Activated naive CD4-positive, alpha-beta T cell treated with anti-CD3 and anti-CD28 coated beads, Interleukin-2, amount 50 U/mL, for 72 hours (primary cell): ENCODE results near the gene VBP1. TPM values are rescaled to one million over a fixed set of nuclear protein-coding genes. Genes with fewer than 3 reads are reported as not detected.
"Not testable (repeated sequence)": the region's sequence is repeated elsewhere in the genome, so short reads cannot be mapped to it uniquely, and the experiment has no call there.

Experiments
- ATAC-seq, 2 donors: fragments of 150-1000 bp; cut with Tn5 transposase; 2 replicates each; pipeline ENCODE4 v1.10.0; 2021; ENCODE audit warnings: mild to moderate bottlenecking in 2 of 2, moderate library complexity in 2 of 2
- DNase-seq, 2 donors: peaks; one replicate each; pipeline ENCODE4 v3.0.0; 2021 to 2022; ENCODE audit warnings: low spot score in 2 of 2
- H3K27ac Mint-ChIP-seq, 2 donors: one replicate each; pipeline ENCODE4 v1.8.0; 2022; ENCODE audit warnings: mild to moderate bottlenecking in 2 of 2, mixed read lengths in 2 of 2
- H3K36me3 Mint-ChIP-seq, 2 donors: one replicate each; pipeline ENCODE4 v1.8.0; 2022; ENCODE audit warnings: mixed read lengths in 2 of 2
- H3K9me3 Mint-ChIP-seq, 2 donors: one replicate each; pipeline ENCODE4 v1.8.0; 2022; ENCODE audit warnings: mixed read lengths in 2 of 2
- total RNA-seq, 2 donors: library from RNA; stranded (reverse); gene quantifications; one replicate each; pipeline ENCODE4 v1.2.3, GENCODE V29; 2022

Gene VBP1, protein sequence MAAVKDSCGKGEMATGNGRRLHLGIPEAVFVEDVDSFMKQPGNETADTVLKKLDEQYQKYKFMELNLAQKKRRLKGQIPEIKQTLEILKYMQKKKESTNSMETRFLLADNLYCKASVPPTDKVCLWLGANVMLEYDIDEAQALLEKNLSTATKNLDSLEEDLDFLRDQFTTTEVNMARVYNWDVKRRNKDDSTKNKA
- total RNA-seq, result 100 to 1,000 TPM in 1 of 2 donors, 10 to 100 TPM in 1; 82.3 to 144 TPM

DNA sequence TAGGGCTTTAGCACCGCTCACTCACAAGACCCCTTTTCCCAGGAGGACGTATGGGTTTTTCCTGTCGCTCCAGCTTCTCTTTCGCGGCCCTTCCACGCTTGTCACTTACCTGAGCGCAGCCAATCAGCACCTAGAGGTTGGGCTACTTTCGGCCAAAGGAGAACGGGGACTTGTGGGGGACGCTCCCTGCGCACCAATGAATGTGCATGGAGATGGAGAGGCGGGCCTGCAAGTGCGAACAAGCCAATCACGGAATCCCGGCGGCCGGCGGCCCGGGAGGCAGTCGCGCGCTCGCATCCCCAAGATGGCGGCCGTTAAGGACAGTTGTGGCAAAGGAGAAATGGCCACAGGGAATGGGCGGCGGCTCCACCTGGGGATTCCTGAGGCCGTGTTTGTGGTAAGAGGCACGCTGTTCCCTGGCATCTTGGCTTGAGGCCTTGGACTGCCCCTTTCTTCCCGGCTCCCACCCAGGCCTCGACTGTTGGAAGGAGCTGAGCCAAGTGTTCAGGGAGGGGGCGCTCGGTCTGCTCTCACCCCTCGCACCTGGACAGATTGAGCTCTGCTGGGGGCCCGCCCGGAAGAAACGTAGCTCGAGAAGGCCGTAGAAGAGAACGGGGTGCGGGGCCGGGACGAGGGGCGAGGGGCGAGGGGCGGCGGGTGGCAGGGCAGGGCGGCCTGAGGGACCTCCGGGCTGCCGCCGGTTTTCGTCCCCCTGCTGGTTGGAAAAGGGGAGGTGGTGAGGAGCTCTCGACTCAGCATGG, at the start of gene VBP1:
Gene VBP1, plus strand, starts transcription at position 282 of the 761 bp plus-strand sequence. Its CDS starts 23 bp downstream, at position 305.
- H3K27ac Mint-ChIP-seq, result peak within 1 kb of the TSS; percentile 91 to 92
- peak; percentile 75 to 89 for DNase-seq
- ATAC-seq, result peak; percentile 99
- H3K36me3 Mint-ChIP-seq, result peaks cover 1 to 5% of the 10 kb centered on the region in 2 donors
- H3K9me3 Mint-ChIP-seq, result no peaks in the 10 kb centered on the region

DNA sequence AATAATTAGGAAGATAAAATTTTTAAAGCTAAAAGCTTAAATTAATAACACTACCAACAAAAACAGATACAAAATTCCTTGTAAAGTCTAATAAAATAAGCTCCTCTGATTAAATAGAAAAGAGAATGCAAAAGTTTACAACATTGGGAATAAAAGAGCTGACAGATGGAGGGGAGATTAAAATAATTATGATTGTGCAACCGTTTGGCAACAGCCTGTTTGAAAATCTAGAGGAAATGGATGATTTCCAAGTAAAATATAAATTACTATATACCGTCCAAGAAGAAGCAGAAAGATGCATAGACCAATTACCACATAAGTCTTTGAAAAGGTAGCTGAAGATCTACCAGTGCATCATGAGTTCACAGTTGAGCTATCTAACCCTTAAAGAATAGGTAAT, 46.4 kb upstream of the VBP1 start:
- H3K27ac Mint-ChIP-seq, result no peak overlapping the region
- ATAC-seq (no peak), DNase-seq (no peak)
- no peaks in the 10 kb centered on the region for H3K9me3 Mint-ChIP-seq
- H3K36me3 Mint-ChIP-seq, result no peaks in the 10 kb centered on the region

DNA sequence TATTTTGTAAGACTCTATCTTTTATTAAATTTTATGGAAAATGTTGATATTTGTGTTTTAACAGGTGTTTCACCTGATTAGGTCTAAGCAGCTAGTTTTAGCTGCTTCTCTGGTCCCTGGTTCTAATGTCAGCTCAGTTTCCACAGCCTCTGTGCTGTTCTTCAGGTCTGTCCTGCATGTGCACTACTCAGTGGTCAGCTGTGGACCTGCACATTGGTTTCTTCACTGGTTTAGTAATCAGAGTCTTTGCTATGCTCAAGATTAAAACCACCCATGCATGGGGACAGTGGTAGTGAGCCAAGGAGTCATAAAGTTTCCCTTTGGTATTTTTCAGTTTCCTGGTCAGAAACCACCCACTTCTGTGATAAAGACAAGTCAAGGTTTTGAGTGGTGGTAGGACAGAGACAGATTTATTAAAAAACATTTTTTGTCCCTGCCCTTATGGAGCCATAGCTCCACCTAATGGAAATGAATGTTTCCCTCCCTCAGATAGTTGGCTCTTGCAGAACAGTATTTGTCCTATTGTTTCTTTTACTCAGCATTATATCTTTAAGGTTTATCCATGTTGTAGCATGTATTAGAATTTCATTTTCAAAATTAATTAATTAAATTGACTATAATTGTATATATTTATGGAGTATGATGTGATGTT, 36.8 kb upstream of the VBP1 start:
- no peaks in the 10 kb centered on the region for H3K9me3 Mint-ChIP-seq
- ATAC-seq, result no peak
- no peaks in the 10 kb centered on the region for H3K36me3 Mint-ChIP-seq
- no peak overlapping the region for H3K27ac Mint-ChIP-seq
- no peak for DNase-seq

DNA sequence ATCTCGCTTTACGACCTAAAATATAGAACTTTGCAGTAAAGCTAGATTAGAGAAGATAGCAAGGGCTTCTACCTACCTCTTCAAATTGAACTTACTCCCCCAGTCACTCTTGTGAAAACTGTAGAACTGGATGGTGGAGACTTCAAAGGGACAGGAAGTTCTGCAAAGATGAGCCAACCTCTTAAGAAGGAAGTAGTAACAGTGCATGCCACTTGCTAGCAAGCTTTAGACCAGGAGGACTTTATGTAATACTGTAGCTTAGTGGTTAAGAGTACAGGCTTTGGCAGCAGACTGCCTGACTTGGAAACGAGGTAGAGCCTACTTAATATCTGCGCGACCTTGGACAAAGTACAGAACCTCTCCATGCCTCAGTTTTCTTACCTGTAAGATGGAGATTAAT, 27.5 kb upstream of the VBP1 start:
- Mint-ChIP-seq H3K27ac (peak overlapping the region in 1 of 2 donors; percentile 71), H3K9me3 (peaks cover 9 to 34% of the 10 kb centered on the region in 2 donors), H3K36me3 (peaks cover 17 to 52% of the 10 kb centered on the region in 2 donors)
- peak; percentile 67 to 88 for ATAC-seq
- no peak for DNase-seq

DNA sequence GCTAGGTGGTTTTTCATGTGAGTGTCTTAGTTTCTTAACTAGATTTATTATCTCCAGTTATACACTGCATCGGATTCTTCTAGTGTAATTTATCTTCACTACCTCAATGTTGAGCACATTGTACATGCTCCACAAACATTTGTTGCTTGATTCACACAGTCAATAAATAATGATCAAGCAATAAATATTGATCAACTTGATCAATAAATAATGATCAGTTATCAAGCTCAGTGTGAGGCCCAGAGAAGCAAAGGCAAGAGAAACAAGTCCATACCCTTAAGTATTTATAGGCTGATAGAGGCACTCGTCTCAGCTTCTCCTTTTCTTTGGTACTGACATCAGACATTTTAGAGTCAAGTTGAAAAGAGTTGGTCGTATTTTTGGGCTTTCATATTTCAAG, 5.1 kb upstream of the VBP1 start:
- ATAC-seq, result no peak
- Mint-ChIP-seq H3K36me3 (no peaks in the 10 kb centered on the region), H3K9me3 (no peaks in the 10 kb centered on the region), H3K27ac (no peak overlapping the region)
- DNase-seq, result no peak

DNA sequence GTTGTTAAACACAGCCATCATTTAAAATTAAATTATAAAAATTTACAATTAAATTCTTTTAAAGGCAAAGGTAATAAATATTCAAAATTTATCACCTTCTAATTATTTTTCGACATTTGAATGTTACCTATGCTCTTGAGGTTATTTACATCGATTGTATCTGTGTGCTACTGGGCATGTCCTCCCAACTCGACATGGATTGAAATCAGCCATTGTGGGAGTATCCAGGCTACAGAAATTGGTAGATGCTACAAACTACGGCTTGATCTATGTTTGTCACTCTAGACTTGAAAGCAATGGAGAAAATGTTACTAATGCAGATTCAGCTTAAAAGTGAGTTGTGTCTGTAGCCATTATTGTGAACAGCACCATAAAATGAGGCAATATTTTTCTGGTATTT, 2.5 kb upstream of the VBP1 start:
- ATAC-seq (no peak), DNase-seq (no peak)
- H3K27ac Mint-ChIP-seq, result no peak overlapping the region
- H3K36me3 Mint-ChIP-seq, result peaks cover 0 to 5% of the 10 kb centered on the region in 2 donors
- no peaks in the 10 kb centered on the region for H3K9me3 Mint-ChIP-seq

DNA sequence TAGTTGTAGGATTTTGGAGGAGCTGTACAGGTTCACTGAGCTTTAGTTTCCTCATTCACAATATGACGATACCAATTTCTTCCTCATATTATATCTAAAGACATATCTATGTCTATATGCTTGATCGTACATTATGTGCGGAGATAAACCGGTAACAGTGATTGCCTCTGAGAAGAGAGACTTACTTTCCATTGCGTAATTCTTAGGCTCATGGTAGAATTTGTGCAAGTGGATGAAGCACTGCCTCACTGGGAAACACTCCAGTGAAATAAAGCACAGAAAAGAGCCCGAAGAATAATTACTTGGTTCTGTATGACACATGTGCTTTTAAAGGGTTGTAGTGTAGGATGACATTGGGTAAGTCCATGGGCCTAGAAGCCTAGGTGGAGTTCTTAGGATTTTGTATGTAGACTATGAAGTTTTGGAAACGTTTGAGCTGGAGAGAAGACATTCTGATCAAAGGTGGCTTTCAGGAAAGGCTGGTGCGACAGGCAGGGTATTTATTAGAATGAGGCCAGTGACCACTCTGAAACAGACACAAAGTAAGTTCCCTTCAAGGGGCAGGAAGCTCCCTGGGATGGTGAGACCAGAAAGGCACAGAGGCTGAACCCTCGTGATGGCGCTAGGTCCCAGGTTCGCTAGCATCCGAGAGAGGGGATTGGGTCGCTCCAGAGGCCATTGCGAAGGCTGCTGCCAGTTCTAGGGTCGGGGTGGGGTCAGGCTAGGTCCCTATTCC, 649 bp upstream of the VBP1 start:
- Mint-ChIP-seq H3K9me3 (no peaks in the 10 kb centered on the region), H3K27ac (peak overlapping the region; percentile 91 to 92), H3K36me3 (peaks cover 0 to 5% of the 10 kb centered on the region in 2 donors)
- DNase-seq (no peak), ATAC-seq (peak; percentile 43 to 51)

DNA sequence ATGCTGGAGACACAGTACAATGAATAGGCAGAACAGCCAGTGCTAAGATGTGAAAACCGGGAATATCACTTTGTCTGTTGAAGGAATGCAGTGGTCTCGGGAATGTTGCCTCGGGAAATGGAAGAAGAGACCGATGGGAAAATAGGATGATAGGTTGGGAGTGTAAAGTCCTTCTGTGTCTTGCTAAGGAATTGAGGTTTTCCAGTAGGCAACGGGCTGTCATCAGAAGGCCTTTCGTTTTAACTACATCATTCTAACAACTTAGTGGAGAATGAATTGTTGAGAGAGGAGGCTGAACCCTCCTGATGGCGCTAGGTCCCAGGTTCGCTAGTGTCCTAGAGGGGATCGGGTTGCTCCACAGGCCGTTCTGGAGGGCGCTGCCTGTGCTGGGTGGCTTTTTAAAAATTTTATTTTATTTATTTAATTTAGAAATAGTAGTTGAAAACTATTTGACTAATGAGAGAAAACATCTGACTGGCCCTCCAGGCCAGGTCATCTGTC, 730 bp downstream of the VBP1 start:
- DNase-seq (no peak), ATAC-seq (no peak)
- Mint-ChIP-seq H3K36me3 (peaks cover 8 to 11% of the 10 kb centered on the region in 2 donors), H3K27ac (peak overlapping the region; percentile 91 to 92), H3K9me3 (no peaks in the 10 kb centered on the region)

DNA sequence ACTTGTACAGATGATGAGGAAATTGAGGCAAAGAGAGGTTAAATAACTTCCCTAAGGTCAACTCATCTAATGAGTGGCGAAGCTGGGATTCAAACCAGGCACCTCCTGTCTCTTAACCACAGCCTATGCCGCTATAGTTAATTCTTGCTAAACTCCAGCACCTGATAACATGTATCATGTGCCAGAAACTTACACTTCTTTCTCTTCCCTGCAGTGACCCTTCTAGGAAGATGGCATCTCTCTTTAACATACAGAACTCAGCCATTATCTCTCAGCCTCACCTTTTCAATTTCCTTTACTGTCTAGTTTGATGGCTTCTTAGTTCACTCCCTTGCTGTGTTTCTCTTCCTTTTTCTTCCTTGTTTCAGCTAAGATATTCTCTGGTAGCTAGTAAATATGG, 2.5 kb downstream of the VBP1 start:
- DNase-seq (no peak), ATAC-seq (no peak)
- Mint-ChIP-seq H3K9me3 (no peaks in the 10 kb centered on the region), H3K36me3 (peaks cover 11% of the 10 kb centered on the region in 2 donors), H3K27ac (no peak overlapping the region)

DNA sequence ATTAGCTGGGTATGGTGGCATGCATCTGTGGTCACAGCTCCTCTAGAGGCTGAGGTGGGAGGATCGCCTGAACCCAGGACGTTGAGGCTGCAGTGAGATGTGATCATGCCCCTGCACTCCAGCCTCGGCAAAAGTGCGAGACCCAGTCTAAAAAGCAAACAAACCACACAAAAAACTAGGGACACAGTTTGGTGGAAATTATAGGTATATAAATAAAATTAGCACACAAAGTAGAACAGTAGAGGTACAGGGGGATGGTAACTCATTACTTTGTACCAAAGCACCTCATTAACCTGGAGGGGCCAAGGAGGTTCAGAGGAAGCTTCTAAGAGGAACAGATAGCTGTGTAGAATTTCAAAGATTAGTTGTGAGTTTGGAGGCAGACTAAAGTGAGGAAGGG, 5.1 kb downstream of the VBP1 start:
- H3K27ac Mint-ChIP-seq, result no peak overlapping the region
- peaks cover 11 to 17% of the 10 kb centered on the region in 2 donors for H3K36me3 Mint-ChIP-seq
- DNase-seq, result no peak
- H3K9me3 Mint-ChIP-seq, result no peaks in the 10 kb centered on the region
- no peak for ATAC-seq

DNA sequence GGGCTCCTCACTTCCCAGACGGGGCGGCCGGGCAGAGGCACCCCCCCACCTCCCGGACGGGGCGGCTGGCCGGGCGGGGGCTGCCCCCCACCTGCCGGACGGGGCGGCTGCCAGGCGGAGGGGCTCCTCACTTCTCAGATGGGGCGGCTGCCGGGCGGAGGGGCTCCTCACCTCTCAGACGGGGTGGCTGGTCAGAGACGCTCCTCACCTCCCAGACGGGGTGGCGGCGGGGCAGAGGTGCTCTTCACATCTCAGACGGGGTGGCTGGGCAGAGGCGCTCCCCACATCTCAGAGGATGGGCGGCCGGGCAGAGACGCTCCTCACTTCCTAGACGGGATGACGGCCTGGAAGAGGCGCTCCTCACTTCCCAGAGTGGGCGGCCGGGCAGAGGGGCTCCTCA, 7.5 kb downstream of the VBP1 start:
- ATAC-seq, H3K9me3 Mint-ChIP-seq, DNase-seq: not testable (repeated sequence)
- H3K36me3 Mint-ChIP-seq, result peaks cover 7 to 17% of the 10 kb centered on the region in 2 donors
- H3K27ac Mint-ChIP-seq, result peak overlapping the region in 1 of 2 donors; percentile 56

DNA sequence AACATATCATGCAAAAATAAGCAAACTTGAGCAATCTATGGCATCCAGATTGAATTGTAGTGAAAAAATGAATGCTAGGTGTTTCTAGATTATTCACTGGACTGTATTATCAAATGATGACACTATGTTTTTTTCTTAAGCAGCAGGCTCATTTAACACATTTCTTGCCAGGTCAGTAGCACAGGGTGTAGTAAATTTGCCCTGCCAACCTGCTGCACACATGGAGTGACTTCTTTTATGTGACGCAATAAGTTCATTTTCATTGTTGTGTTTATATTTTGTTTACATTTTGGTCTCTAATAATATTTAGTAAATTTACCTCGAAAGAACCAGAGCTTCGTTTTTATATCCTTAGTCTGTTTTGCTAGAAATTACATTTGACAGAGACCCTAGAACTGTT, 9.5 kb downstream of the VBP1 start:
- ATAC-seq, result no peak

DNA sequence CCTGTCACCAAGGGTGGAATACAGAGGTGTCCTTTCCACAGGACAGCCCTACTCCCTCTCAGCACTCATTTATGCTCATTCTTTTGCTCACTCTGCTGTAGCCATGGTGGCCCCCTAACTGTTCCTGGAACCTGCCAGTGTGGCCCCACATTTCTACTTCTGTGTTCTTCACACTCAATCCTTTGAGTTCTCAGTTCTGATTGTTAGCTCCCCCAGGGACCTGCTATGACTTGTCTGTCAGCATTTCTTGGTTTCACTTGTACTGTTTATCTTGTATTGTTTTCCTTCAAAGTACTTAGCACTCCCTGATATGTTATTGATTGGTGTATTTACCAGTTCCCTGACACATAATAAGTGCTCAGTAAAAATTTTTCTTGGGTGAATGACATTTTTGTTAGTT, 14.9 kb downstream of the VBP1 start:
- Mint-ChIP-seq H3K36me3 (peaks cover 0 to 6% of the 10 kb centered on the region in 2 donors), H3K27ac (peak overlapping the region; percentile 54 to 92), H3K9me3 (no peaks in the 10 kb centered on the region)
- DNase-seq (no peak), ATAC-seq (no peak)

More for the DNA sequence above, 9.5 kb downstream of the VBP1 start:
- H3K9me3 Mint-ChIP-seq, result no peaks in the 10 kb centered on the region
- no peak for DNase-seq
- peaks cover 7 to 18% of the 10 kb centered on the region in 2 donors for H3K36me3 Mint-ChIP-seq
- no peak overlapping the region for H3K27ac Mint-ChIP-seq

DNA sequence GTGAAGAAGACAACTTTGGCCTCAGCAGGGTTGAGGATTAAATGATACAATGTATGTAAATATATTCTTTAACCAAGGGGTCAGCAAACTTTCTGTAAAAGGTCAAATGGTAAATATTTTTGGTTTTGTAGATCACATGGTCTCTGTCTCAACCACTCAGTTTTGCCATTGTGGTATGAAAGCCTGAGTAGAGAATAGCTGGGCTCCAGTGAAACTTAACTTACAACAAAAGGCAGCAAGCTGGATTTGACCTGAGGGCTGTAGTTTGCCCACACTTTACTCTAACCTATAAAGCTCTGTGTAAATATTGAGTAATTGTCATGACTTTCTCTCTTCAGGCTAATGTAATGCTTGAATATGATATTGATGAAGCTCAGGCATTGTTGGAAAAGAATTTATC, 19.6 kb downstream of the VBP1 start:
- no peaks in the 10 kb centered on the region for H3K9me3 Mint-ChIP-seq
- ATAC-seq, result no peak
- DNase-seq, result no peak
- peak overlapping the region in 1 of 2 donors; percentile 60 for H3K27ac Mint-ChIP-seq
- H3K36me3 Mint-ChIP-seq, result peaks cover 0 to 4% of the 10 kb centered on the region in 2 donors

DNA sequence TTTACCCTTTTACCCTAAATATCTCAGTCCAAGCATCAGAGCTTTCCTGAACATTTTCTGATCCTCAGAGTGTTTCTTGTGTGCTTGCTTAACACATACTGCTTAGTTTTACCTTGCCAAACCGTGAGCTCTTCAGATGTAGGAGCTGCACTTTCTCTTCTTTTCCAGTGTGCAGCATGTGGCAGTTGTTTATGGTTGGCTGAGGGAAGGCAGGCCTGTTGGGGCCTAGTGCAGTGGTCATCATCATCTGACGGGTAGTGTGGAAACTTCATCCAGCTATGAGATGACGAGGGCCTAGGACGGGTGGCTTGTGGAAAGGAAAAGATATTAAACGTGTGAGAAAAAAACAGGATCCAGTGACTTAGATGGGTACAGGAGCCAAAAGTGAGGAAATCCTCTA, 21.5 kb downstream of the VBP1 start:
- ATAC-seq, result no peak
- DNase-seq, result no peak
- H3K27ac Mint-ChIP-seq, result no peak overlapping the region
- no peaks in the 10 kb centered on the region for H3K36me3 Mint-ChIP-seq
- H3K9me3 Mint-ChIP-seq, result no peaks in the 10 kb centered on the region

DNA sequence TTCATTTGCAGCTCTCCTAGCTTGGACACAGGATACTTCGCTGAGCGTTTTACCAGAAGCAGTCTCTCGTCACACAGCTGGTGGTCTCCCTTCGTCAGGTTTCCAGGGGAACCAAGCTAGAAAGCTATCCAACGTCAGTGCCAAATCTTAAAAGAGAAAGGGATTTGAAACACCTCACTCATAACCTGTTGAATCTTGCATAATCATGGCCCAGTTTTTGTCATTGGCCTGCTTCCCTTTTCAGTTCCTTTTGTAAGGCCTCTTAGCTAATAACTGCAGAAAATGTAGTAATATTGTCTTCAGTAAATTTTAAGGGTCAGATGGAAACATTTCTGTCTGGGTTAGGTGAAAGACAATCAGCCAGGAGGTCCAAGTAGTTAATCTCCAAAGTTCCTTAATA, 26.0 kb downstream of the VBP1 start:
- H3K9me3 Mint-ChIP-seq, result no peaks in the 10 kb centered on the region

More for the DNA sequence above, 26.0 kb downstream of the VBP1 start:
- H3K27ac Mint-ChIP-seq, result no peak overlapping the region
- DNase-seq (no peak), ATAC-seq (no peak)
- H3K36me3 Mint-ChIP-seq, result no peaks in the 10 kb centered on the region
